Astrocyte (in vitro differentiated cells and primary cell): ENCODE results near the gene PARP14. TPM values are rescaled to one million over a fixed set of nuclear protein-coding genes. Genes with fewer than 3 reads are reported as not detected.

Source experiments
- DNase-seq: peaks from one replicate; pipeline ENCODE4 v3.0.0-alpha.2; 2010; ENCODE audit warnings: low read depth
- FAIRE-seq: peaks from 2 replicates; lab custom pipeline; 2011; peaks lifted over from hg19 to GRCh38; lab: Jason Lieb, UNC
- H2AFZ ChIP-seq: 2 replicates; pipeline ENCODE4 v1.6.0; 2012; ENCODE audit warnings: low read depth, low read length, inconsistent platforms
- H3K27ac ChIP-seq: 2 replicates; pipeline ENCODE4 v1.5.1; 2011; ENCODE audit warnings: low read depth, low read length, inconsistent platforms
- H3K27me3 ChIP-seq: 2 replicates; pipeline ENCODE4 v1.6.0; 2011; ENCODE audit warnings: low read length, inconsistent platforms; ENCODE audit not compliant: insufficient read depth
- H3K36me3 ChIP-seq: 2 replicates; pipeline ENCODE4 v1.5.1; 2011; ENCODE audit warnings: low read length, inconsistent platforms; ENCODE audit not compliant: insufficient read depth
- H3K4me1 ChIP-seq: 2 replicates; pipeline ENCODE4 v1.5.1; 2011; ENCODE audit warnings: low read length, inconsistent platforms; ENCODE audit not compliant: insufficient read depth
- H3K4me2 ChIP-seq: 2 replicates; pipeline ENCODE4 v1.6.0; 2012; ENCODE audit warnings: low read length, inconsistent platforms
- H3K4me3 ChIP-seq: 2 replicates; pipeline ENCODE4 v1.5.1; 2011; ENCODE audit warnings: low read depth, mild to moderate bottlenecking, low read length, inconsistent platforms; ENCODE audit not compliant: insufficient read depth
- H3K79me2 ChIP-seq: 2 replicates; pipeline ENCODE4 v1.6.0; 2012; ENCODE audit warnings: mild to moderate bottlenecking, low read length, inconsistent platforms; ENCODE audit not compliant: insufficient read depth
- H3K9ac ChIP-seq: 2 replicates; pipeline ENCODE4 v1.6.0; 2012; ENCODE audit warnings: mild to moderate bottlenecking, low read length, inconsistent platforms
- H3K9me3 ChIP-seq: 2 replicates; pipeline ENCODE4 v1.5.1; 2012; ENCODE audit warnings: low read depth, mild to moderate bottlenecking, low read length, inconsistent platforms; ENCODE audit not compliant: insufficient read depth
- H4K20me1 ChIP-seq: 2 replicates; pipeline ENCODE4 v1.6.0; 2012; ENCODE audit warnings: low read length, inconsistent platforms; ENCODE audit not compliant: insufficient read depth
- H3K27ac Mint-ChIP-seq: one replicate; pipeline ENCODE4 v1.8.0; 2021; ENCODE audit warnings: mild to moderate bottlenecking, mixed read lengths; ENCODE audit not compliant: unreplicated experiment
- H3K27me3 Mint-ChIP-seq: one replicate; pipeline ENCODE4 v1.8.0; 2021; ENCODE audit warnings: low read depth, mixed read lengths; ENCODE audit not compliant: unreplicated experiment
- H3K36me3 Mint-ChIP-seq: one replicate; pipeline ENCODE4 v1.8.0; 2021; ENCODE audit warnings: low read depth, mixed read lengths; ENCODE audit not compliant: unreplicated experiment
- H3K4me1 Mint-ChIP-seq: one replicate; pipeline ENCODE4 v1.8.0; 2021; ENCODE audit warnings: low read depth, mixed read lengths; ENCODE audit not compliant: unreplicated experiment
- H3K4me3 Mint-ChIP-seq: one replicate; pipeline ENCODE4 v1.8.0; 2021; ENCODE audit warnings: mild to moderate bottlenecking, moderate library complexity, mixed read lengths; ENCODE audit not compliant: unreplicated experiment
- H3K9me3 Mint-ChIP-seq: one replicate; pipeline ENCODE4 v1.8.0; 2021; ENCODE audit warnings: mild to moderate bottlenecking, mixed read lengths; ENCODE audit not compliant: unreplicated experiment
- EZH2 ChIP-seq: IDR thresholded peaks from 2 replicates; pipeline ENCODE4 v1.6.1; 2012; ENCODE audit warnings: mild to moderate bottlenecking, low read length, inconsistent platforms; ENCODE audit not compliant: insufficient read depth
- total RNA-seq: library from RNA; stranded (reverse); gene quantifications from 2 replicates; pipeline ENCODE4 v1.2.1, GENCODE V29; 2021
- TF ChIP-seq, protein P1 (sequence below): IDR thresholded peaks from 2 replicates; pipeline ENCODE4 v1.5.1; 2011; ENCODE audit warnings: low read depth, mild to moderate bottlenecking, inconsistent platforms, low read length, moderate library complexity; ENCODE audit not compliant: insufficient read depth

The PARP14 gene
- total RNA-seq, 1 donor from 2014 or later, result 148 TPM

GRCh38 chr3:122754929-122755328, 74.3 kb downstream of the PARP14 start:
- Histone ChIP-seq H3K79me2 (no peaks in the 10 kb centered on the region), H3K9ac (no peak overlapping the region), H3K27ac (no peak overlapping the region), H3K4me3 (no peak overlapping the region), H3K36me3 (no peaks in the 10 kb centered on the region), H3K4me2 (no peak overlapping the region), H2AFZ (no peak overlapping the region), H4K20me1 (no peaks in the 10 kb centered on the region), H3K27me3 (no peaks in the 10 kb centered on the region), H3K9me3 (no peaks in the 10 kb centered on the region), H3K4me1 (no peaks in the 10 kb centered on the region)
- no peaks in the 10 kb centered on the region for H3K9me3 Mint-ChIP-seq
- no peak overlapping the region for H3K27ac Mint-ChIP-seq
- peaks cover 4% of the 10 kb centered on the region for H3K36me3 Mint-ChIP-seq
- no peaks in the 10 kb centered on the region for H3K27me3 Mint-ChIP-seq
- FAIRE-seq (no peak), DNase-seq (no peak)
- H3K4me3 Mint-ChIP-seq, result no peak overlapping the region
- peaks cover 3% of the 10 kb centered on the region for H3K4me1 Mint-ChIP-seq
- TF ChIP-seq, protein P1, sequence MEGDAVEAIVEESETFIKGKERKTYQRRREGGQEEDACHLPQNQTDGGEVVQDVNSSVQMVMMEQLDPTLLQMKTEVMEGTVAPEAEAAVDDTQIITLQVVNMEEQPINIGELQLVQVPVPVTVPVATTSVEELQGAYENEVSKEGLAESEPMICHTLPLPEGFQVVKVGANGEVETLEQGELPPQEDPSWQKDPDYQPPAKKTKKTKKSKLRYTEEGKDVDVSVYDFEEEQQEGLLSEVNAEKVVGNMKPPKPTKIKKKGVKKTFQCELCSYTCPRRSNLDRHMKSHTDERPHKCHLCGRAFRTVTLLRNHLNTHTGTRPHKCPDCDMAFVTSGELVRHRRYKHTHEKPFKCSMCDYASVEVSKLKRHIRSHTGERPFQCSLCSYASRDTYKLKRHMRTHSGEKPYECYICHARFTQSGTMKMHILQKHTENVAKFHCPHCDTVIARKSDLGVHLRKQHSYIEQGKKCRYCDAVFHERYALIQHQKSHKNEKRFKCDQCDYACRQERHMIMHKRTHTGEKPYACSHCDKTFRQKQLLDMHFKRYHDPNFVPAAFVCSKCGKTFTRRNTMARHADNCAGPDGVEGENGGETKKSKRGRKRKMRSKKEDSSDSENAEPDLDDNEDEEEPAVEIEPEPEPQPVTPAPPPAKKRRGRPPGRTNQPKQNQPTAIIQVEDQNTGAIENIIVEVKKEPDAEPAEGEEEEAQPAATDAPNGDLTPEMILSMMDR, result peak; percentile 66
- no peak for TF ChIP-seq EZH2

DNA sequence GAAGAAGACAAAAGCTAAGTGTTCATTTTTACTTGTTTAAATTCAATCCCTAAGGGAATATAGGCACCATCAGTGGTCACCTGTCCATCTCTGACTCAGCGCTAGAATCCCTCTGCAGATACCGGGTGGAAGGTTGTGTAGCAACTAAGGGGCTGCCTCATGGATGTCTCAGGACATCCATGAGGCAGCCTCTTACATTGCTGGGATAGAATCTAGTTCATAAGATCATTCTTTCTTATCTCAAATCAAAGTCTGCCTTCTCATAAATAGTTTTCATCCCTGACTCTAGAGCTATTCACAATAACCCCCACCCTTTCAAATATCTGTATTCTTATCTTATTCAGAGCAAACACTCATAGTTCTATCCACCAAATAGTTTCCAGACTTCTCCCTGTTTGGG, 74.9 kb downstream of the PARP14 start:
- no peaks in the 10 kb centered on the region for H4K20me1 ChIP-seq
- H3K4me2 ChIP-seq, result no peak overlapping the region
- no peak overlapping the region for H2AFZ ChIP-seq
- H3K4me3 ChIP-seq, result no peak overlapping the region
- Mint-ChIP-seq H3K4me1 (peaks cover 6% of the 10 kb centered on the region), H3K4me3 (no peak overlapping the region), H3K36me3 (peaks cover 4% of the 10 kb centered on the region), H3K9me3 (no peaks in the 10 kb centered on the region), H3K27me3 (no peaks in the 10 kb centered on the region), H3K27ac (no peak overlapping the region)
- H3K79me2 ChIP-seq, result no peaks in the 10 kb centered on the region
- TF ChIP-seq, protein P1, result no peak
- TF ChIP-seq EZH2, result no peak
- H3K36me3 ChIP-seq, result no peaks in the 10 kb centered on the region
- H3K9me3 ChIP-seq, result no peaks in the 10 kb centered on the region
- no peaks in the 10 kb centered on the region for H3K4me1 ChIP-seq
- no peak for FAIRE-seq
- no peaks in the 10 kb centered on the region for H3K27me3 ChIP-seq
- no peak overlapping the region for H3K9ac ChIP-seq
- no peak for DNase-seq
- no peak overlapping the region for H3K27ac ChIP-seq

GRCh38 chr3:122758877-122759560, 78.4 kb downstream of the PARP14 start:
- no peak overlapping the region for H3K4me3 ChIP-seq
- FAIRE-seq (no peak), DNase-seq (no peak)
- no peak overlapping the region for H3K4me2 ChIP-seq
- no peaks in the 10 kb centered on the region for H3K9me3 ChIP-seq
- no peaks in the 10 kb centered on the region for H4K20me1 ChIP-seq
- H3K27me3 ChIP-seq, result no peaks in the 10 kb centered on the region
- H3K4me3 Mint-ChIP-seq, result no peak overlapping the region
- H3K79me2 ChIP-seq, result no peaks in the 10 kb centered on the region
- H3K9me3 Mint-ChIP-seq, result no peaks in the 10 kb centered on the region
- no peaks in the 10 kb centered on the region for H3K36me3 ChIP-seq
- no peaks in the 10 kb centered on the region for H3K27me3 Mint-ChIP-seq
- no peak overlapping the region for H3K9ac ChIP-seq
- no peaks in the 10 kb centered on the region for H3K4me1 ChIP-seq
- H2AFZ ChIP-seq, result no peak overlapping the region
- TF ChIP-seq EZH2, result no peak
- TF ChIP-seq, protein P1, result no peak
- H3K27ac ChIP-seq, result no peak overlapping the region
- H3K4me1 Mint-ChIP-seq, result peaks cover 17% of the 10 kb centered on the region
- no peak overlapping the region for H3K27ac Mint-ChIP-seq
- H3K36me3 Mint-ChIP-seq, result no peaks in the 10 kb centered on the region
